DOHH2 (cell line): ENCODE results near the gene PPFIA1.

Experiments used
- EZH2phosphoT487 ChIP-seq: fragments of 200-600 bp; sonication (generic); IDR thresholded peaks from 2 replicates; pipeline ENCODE4 v1.6.1; 2017; ENCODE audit warnings: borderline replicate concordance, mild to moderate bottlenecking, antibody characterized with exemption, low read length, moderate library complexity, mixed read lengths
- TF ChIP-seq, protein P1 (sequence below): fragments of 200-600 bp; sonication (generic); IDR thresholded peaks from one replicate; pipeline ENCODE4 v1.5.1; 2014; ENCODE audit warnings: antibody characterized with exemption, mild to moderate bottlenecking, low read depth, low read length; ENCODE audit not compliant: poor library complexity, severe bottlenecking

DNA sequence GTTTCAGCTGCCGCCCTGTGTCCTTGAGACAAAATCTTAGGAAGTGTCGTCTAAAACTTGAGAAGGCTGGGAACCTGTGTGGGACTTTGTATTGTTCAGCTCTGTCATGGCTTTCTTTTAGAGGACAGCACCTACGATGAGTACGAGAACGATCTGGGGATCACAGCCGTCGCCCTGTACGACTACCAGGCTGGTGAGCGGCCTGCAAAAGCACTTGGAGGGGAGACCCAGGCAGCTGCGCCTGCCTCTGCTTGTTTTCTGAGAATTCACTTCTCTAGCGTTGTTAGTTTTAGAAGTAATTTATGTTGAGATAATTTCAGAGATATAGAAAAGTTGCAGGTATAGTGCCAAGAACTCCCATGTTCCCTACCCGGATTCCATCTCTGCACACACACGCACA, 163.0 kb downstream of the PPFIA1 start:
- TF ChIP-seq, protein P1, sequence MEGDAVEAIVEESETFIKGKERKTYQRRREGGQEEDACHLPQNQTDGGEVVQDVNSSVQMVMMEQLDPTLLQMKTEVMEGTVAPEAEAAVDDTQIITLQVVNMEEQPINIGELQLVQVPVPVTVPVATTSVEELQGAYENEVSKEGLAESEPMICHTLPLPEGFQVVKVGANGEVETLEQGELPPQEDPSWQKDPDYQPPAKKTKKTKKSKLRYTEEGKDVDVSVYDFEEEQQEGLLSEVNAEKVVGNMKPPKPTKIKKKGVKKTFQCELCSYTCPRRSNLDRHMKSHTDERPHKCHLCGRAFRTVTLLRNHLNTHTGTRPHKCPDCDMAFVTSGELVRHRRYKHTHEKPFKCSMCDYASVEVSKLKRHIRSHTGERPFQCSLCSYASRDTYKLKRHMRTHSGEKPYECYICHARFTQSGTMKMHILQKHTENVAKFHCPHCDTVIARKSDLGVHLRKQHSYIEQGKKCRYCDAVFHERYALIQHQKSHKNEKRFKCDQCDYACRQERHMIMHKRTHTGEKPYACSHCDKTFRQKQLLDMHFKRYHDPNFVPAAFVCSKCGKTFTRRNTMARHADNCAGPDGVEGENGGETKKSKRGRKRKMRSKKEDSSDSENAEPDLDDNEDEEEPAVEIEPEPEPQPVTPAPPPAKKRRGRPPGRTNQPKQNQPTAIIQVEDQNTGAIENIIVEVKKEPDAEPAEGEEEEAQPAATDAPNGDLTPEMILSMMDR: no peak
- no peak for TF ChIP-seq EZH2phosphoT487
